MCF 10A (cell line): ENCODE measurements around the gene ADAMTS10. TPM values are rescaled to one million over a fixed set of nuclear protein-coding genes. Genes with fewer than 3 reads are reported as not detected.

Experiments
- BruUV-seq: library from RNA; stranded (reverse); fragments of 400-500 nt; replicated peaks from 2 replicates; lab custom pipeline; 2021; lab: Mats Ljungman, UMichigan
- CTCF ChIA-PET: fragments of 300-600 bp; sonication (Branson Sonifier 250); formaldehyde crosslinking; extraction: SDS; loops from one replicate; lab custom pipeline; 2021; ENCODE audit warnings: antibody characterized with exemption, inconsistent platforms; lab: Yijun Ruan, JAX
- POLR2A ChIA-PET: fragments of 300-600, 350-650 bp; sonication (Branson Sonifier 250); formaldehyde crosslinking; extraction: SDS; loops from one replicate; lab custom pipeline; 2020; ENCODE audit warnings: antibody characterized with exemption, inconsistent platforms; lab: Yijun Ruan, JAX
- DNase-seq: peaks from one replicate; pipeline ENCODE4 v3.0.0-alpha.2; 2018; ENCODE audit not compliant: unreplicated experiment
- H3K27ac Mint-ChIP-seq: one replicate; pipeline ENCODE4 v1.8.0; 2022; ENCODE audit warnings: mild to moderate bottlenecking, low read depth, mixed read lengths; ENCODE audit not compliant: unreplicated experiment
- H3K27me3 Mint-ChIP-seq: one replicate; pipeline ENCODE4 v1.8.0; 2022; ENCODE audit warnings: mixed read lengths; ENCODE audit not compliant: insufficient read depth, unreplicated experiment
- H3K36me3 Mint-ChIP-seq: one replicate; pipeline ENCODE4 v1.8.0; 2022; ENCODE audit warnings: mild to moderate bottlenecking, moderate library complexity, mixed read lengths; ENCODE audit not compliant: insufficient read depth, unreplicated experiment
- H3K4me1 Mint-ChIP-seq: one replicate; pipeline ENCODE4 v1.8.0; 2022; ENCODE audit warnings: mixed read lengths; ENCODE audit not compliant: insufficient read depth, unreplicated experiment
- H3K4me3 Mint-ChIP-seq: one replicate; pipeline ENCODE4 v1.8.0; 2022; ENCODE audit warnings: mild to moderate bottlenecking, moderate library complexity, mixed read lengths; ENCODE audit not compliant: unreplicated experiment
- H3K9me3 Mint-ChIP-seq: one replicate; pipeline ENCODE4 v1.8.0; 2022; ENCODE audit warnings: mixed read lengths; ENCODE audit not compliant: unreplicated experiment
- intact Hi-C: fragments of 100-400 bp; cut with micrococcal nuclease; formaldehyde crosslinking; loops from 2 replicates; pipeline ENCODE4 v1.14.1; 2022
- total RNA-seq: library from RNA; stranded (reverse); gene quantifications from 2 replicates; pipeline ENCODE4 v1.2.3, GENCODE V29; 2022
- TF ChIP-seq, protein P1 (sequence below): fragments of 200-600 bp; IDR thresholded peaks from one replicate; pipeline ENCODE4 v1.8.0; 2022; ENCODE audit warnings: antibody characterized with exemption, mild to moderate bottlenecking; ENCODE audit not compliant: unreplicated experiment

Gene ADAMTS10
- total RNA-seq, 1 experiment from 2014 or later = not detected

DNA sequence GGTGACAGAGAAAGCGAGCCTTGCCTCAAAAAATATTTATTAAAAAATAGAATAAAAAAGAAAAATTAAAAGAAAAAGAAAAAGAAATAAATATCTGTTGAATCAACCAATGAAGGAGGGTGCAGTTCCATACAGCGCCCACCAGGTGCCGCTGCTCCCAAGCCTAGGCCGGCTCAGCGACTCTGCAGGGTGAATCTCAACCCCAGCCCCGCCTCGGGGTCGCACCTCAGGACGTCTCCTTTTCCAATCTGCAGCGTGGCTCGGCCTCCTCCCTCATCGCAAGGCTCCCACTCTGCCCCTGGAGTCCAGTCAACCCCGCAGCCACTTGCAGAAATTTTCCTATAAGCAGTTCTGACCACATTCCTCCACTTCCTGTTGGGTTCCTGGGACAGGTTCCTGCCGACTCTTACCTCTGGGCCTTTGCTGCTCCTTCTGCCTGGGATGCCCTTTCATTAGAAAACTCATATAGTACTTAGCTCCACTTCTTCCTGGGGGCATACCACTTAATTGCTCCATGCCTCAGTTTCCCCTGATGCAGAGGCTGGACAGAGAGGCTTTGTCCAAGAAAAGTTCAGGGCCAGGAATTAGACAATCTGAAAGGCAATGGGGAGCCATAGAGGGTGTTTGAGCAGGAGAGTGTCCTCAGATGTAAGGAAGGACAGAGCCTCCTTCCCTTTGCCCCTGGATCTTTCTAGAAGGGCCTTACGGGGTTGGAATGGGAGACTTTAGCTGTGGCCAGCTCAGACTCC lies 44.2 kb upstream of the ADAMTS10 start:
- ChIA-PET CTCF (interaction anchor here (0.6 to 3.0 kb wide), 50 partner anchors 9 to 1414 kb away, joined by 3 to 38 read pairs (median 3); partner anchors contain the start of genes MBD3L1, NFILZ, OR1M1 and ZNF558), POLR2A (interaction anchor here (0.6 kb wide), 1 partner anchor 385 kb away, joined by 4 read pairs; no protein-coding TSS in a partner anchor)
- no peaks in the 10 kb centered on the region for H3K27me3 Mint-ChIP-seq
- H3K9me3 Mint-ChIP-seq = no peaks in the 10 kb centered on the region
- intact Hi-C loops = no loop called here
- DNase-seq = peak; percentile 49
- no TSS peak for BruUV-seq
- H3K27ac Mint-ChIP-seq = no peak overlapping the region
- TF ChIP-seq, protein P1, sequence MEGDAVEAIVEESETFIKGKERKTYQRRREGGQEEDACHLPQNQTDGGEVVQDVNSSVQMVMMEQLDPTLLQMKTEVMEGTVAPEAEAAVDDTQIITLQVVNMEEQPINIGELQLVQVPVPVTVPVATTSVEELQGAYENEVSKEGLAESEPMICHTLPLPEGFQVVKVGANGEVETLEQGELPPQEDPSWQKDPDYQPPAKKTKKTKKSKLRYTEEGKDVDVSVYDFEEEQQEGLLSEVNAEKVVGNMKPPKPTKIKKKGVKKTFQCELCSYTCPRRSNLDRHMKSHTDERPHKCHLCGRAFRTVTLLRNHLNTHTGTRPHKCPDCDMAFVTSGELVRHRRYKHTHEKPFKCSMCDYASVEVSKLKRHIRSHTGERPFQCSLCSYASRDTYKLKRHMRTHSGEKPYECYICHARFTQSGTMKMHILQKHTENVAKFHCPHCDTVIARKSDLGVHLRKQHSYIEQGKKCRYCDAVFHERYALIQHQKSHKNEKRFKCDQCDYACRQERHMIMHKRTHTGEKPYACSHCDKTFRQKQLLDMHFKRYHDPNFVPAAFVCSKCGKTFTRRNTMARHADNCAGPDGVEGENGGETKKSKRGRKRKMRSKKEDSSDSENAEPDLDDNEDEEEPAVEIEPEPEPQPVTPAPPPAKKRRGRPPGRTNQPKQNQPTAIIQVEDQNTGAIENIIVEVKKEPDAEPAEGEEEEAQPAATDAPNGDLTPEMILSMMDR = peak; percentile 96
- H3K36me3 Mint-ChIP-seq = no peaks in the 10 kb centered on the region
- peak overlapping the region; percentile 45 for H3K4me3 Mint-ChIP-seq
- H3K4me1 Mint-ChIP-seq = no peaks in the 10 kb centered on the region

DNA sequence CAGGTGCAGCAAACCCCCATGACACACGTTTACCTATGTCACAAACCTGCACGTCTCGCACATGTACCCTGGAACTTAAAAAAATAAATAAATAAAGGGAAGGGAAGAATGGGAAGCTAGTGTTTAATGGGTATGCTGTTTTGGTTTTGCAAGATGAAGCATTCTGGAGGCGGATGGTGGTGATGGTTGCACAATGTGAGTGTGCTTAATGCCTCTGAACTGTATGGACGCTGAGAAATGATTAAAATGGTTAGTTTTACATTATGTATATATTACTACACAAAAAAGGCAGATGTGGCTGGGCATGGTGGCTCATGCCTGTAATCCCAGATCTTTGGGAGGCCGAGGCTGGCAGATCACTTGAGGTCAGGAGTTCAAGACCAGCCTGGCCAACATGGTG lies 37.7 kb upstream of the ADAMTS10 start:
- POLR2A ChIA-PET = no interaction called here
- no peak overlapping the region for H3K27ac Mint-ChIP-seq
- H3K4me3 Mint-ChIP-seq = no peak overlapping the region
- H3K4me1 Mint-ChIP-seq = no peaks in the 10 kb centered on the region
- intact Hi-C loops = no loop called here
- H3K27me3 Mint-ChIP-seq = no peaks in the 10 kb centered on the region
- no TSS peak for BruUV-seq
- H3K36me3 Mint-ChIP-seq = no peaks in the 10 kb centered on the region
- TF ChIP-seq, protein P1 = no peak
- CTCF ChIA-PET = interaction anchor here (1.3 kb wide), 1 partner anchor 67 kb away, joined by 5 read pairs; no protein-coding TSS in a partner anchor
- no peaks in the 10 kb centered on the region for H3K9me3 Mint-ChIP-seq
- no peak for DNase-seq

DNA sequence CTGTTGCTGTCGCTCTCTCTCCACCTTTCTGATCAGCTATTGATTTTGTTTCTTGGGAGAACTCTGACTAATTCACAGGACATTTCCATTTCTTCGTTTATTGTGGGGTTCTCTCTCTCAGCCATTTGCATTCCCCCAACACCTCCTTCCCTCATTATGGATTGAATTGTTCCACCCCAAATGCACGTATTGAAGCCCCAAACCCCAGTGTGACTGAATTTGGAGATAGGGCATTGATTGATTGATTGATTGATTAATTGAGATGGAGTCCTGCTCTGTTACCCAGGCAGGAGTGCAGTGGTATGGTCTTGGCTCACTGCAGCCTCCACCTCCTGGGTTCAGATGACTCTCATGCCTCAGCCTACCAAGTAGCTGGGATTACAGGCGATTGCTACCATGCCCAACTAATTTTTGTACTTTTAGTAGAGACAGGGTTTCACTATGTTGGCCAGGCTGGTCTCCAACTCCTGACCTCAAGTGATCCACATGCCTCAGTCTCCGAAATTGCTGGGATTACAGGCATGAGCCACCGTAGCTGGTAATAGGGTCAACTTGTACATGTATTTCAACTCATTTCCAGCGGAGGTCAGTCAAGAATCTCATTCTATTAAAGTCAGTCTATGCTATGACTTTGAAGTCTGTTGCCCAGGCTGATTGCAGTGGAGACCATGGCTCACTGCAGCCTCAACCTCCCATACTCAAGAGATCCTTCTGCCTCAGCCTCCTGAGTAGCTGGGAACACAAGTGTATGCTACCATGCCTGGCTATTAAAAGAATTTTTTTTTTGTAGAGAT lies 33.5 kb upstream of the ADAMTS10 start:
- intact Hi-C loops = no loop called here
- Mint-ChIP-seq H3K27ac (no peak overlapping the region), H3K36me3 (no peaks in the 10 kb centered on the region), H3K4me1 (no peaks in the 10 kb centered on the region), H3K9me3 (no peaks in the 10 kb centered on the region), H3K4me3 (no peak overlapping the region), H3K27me3 (no peaks in the 10 kb centered on the region)
- no TSS peak for BruUV-seq
- DNase-seq = no peak
- ChIA-PET POLR2A (no interaction called here), CTCF (interaction anchor here (0.6 to 4.0 kb wide), 4 partner anchors 10 to 55 kb away, joined by 3 to 38 read pairs (median 4); partner anchors contain the start of gene ACTL9)
- TF ChIP-seq, protein P1 = no peak

DNA sequence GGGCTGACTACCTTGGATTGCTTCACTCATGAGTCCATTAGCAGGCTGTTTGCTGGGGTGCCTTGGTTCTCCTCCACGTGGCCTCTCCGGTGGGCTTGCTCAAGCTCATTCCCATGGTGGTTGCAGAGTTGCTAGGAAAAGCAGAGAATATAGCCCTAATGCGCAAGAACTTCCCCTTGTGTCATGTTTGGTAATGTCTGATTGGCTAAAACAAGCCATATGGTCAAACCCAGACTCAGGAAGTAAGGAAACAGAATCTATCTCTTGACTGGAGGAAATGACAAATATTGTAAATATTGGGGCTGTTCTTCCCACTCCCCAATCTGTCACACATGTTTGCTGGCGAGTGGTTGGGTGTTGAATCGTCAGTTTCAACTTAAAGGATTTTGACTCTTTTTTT lies 32.0 kb upstream of the ADAMTS10 start:
- no peak overlapping the region for H3K27ac Mint-ChIP-seq
- POLR2A ChIA-PET = no interaction called here
- intact Hi-C loops = loop anchor here (1.0 kb wide), 1 partner anchor 61 kb away; no protein-coding TSS in a partner anchor
- TF ChIP-seq, protein P1 = no peak
- no TSS peak for BruUV-seq
- no peaks in the 10 kb centered on the region for H3K27me3 Mint-ChIP-seq
- H3K4me1 Mint-ChIP-seq = peaks cover 5% of the 10 kb centered on the region
- H3K4me3 Mint-ChIP-seq = no peak overlapping the region
- H3K9me3 Mint-ChIP-seq = no peaks in the 10 kb centered on the region
- no peaks in the 10 kb centered on the region for H3K36me3 Mint-ChIP-seq
- no peak for DNase-seq
- CTCF ChIA-PET = interaction anchor here (1.3 to 4.0 kb wide), 3 partner anchors 9 to 52 kb away, joined by 4 to 38 read pairs (median 5); no protein-coding TSS in a partner anchor
